GM12878 (cell line): ENCODE measurements around the gene PAK6. TPM values are rescaled to one million over a fixed set of nuclear protein-coding genes. Genes with fewer than 3 reads are reported as not detected.

Experiments used
- ATAC-seq: fragments of 200-7000 bp; cut with Tn5 transposase; 3 replicates; pipeline ENCODE4 v1.9.1; 2020; ENCODE audit warnings: mild to moderate bottlenecking, moderate library complexity
- BruUV-seq: library from RNA; stranded (reverse); fragments of 400-500 nt; replicated peaks from 2 replicates; lab custom pipeline; 2021; lab: Mats Ljungman, UMichigan
- CTCF ChIA-PET: fragments of 300-600 bp; sonication (Branson Sonifier 250); formaldehyde crosslinking; extraction: SDS; loops from one replicate; lab custom pipeline; 2021; ENCODE audit warnings: inconsistent platforms; lab: Yijun Ruan, JAX
- POLR2A ChIA-PET: fragments of 350-600 bp; formaldehyde crosslinking; extraction: SDS; loops from one replicate; lab custom pipeline; 2021; ENCODE audit warnings: inconsistent platforms; lab: Charles Lee
- RAD21 ChIA-PET: fragments of 300-600 bp; sonication (Branson Sonifier 250); formaldehyde crosslinking; loops from one replicate; lab custom pipeline; 2023; ENCODE audit warnings: antibody characterized with exemption; ENCODE audit not compliant: unreplicated experiment; lab: Charles Lee
- SMC1A ChIA-PET: fragments of 300-600 bp; sonication (Branson Sonifier 250); formaldehyde crosslinking; loops from one replicate; lab custom pipeline; 2023; ENCODE audit not compliant: unreplicated experiment, uncharacterized antibody; lab: Charles Lee
- DNase-seq: peaks from one replicate; pipeline ENCODE4 v3.0.0-alpha.2; 2011; ENCODE audit warnings: low read depth, low spot score
- FAIRE-seq: peaks from 3 replicates; lab custom pipeline; 2011; peaks lifted over from hg19 to GRCh38; lab: Jason Lieb, UNC
- H2AFZ ChIP-seq: 2 replicates; pipeline ENCODE4 v1.6.0; 2011; ENCODE audit warnings: low read depth, low read length, control low read depth; ENCODE audit not compliant: control insufficient read depth
- H3K27ac ChIP-seq: 2 replicates; pipeline ENCODE4 v1.5.1; 2011; ENCODE audit warnings: control low read depth; ENCODE audit not compliant: control insufficient read depth, insufficient read depth
- H3K27me3 ChIP-seq, 2 experiments: replicated peaks in 1 of 2; 2 replicates each; pipeline versions ENCODE4 v1.6.0 to v1.6.1; 2011; ENCODE audit warnings: low read length in 1 of 2; ENCODE audit not compliant: control insufficient read depth in 2 of 2, insufficient read depth in 2 of 2
- H3K36me3 ChIP-seq, 2 experiments: 2 replicates each; pipeline ENCODE4 v1.5.1; 2011; ENCODE audit warnings: low read length in 1 of 2; ENCODE audit not compliant: control insufficient read depth in 2 of 2, insufficient read depth in 2 of 2
- H3K4me1 ChIP-seq: 2 replicates; pipeline ENCODE4 v1.6.1; 2011; ENCODE audit warnings: mild to moderate bottlenecking, low read length, moderate library complexity, mixed read lengths; ENCODE audit not compliant: control insufficient read depth, insufficient read depth
- H3K4me2 ChIP-seq: 2 replicates; pipeline ENCODE4 v1.6.0; 2011; ENCODE audit warnings: control low read depth; ENCODE audit not compliant: control insufficient read depth, insufficient read depth
- H3K4me3 ChIP-seq: fragments of 200-600 bp; sonication (generic); 2 replicates; pipeline ENCODE4 v1.5.1; 2016
- H3K79me2 ChIP-seq: 2 replicates; pipeline ENCODE4 v1.6.0; 2011; ENCODE audit warnings: low read length; ENCODE audit not compliant: control insufficient read depth, insufficient read depth
- H3K9ac ChIP-seq: 2 replicates; pipeline ENCODE4 v1.8.0; 2011; ENCODE audit warnings: low read length, control low read depth, mixed read lengths; ENCODE audit not compliant: control insufficient read depth, insufficient read depth
- H3K9me3 ChIP-seq: replicated peaks from 3 replicates; pipeline ENCODE4 v1.5.1; 2011; ENCODE audit warnings: mild to moderate bottlenecking, low read length; ENCODE audit not compliant: control insufficient read depth, insufficient read depth
- H4K20me1 ChIP-seq: 2 replicates; pipeline ENCODE4 v1.6.0; 2011; ENCODE audit not compliant: control insufficient read depth, insufficient read depth
- BMI1 ChIP-seq: fragments of 450-650 bp; IDR thresholded peaks from 2 replicates; pipeline ENCODE4 v1.6.1; 2016; ENCODE audit warnings: mild to moderate bottlenecking, moderate library complexity, borderline replicate concordance
- GATAD2B ChIP-seq: fragments of 450-650 bp; conservative IDR thresholded peaks from 2 replicates; pipeline ENCODE4 v1.6.1; 2017; ENCODE audit warnings: low read depth, mild to moderate bottlenecking, moderate library complexity
- NR2C2 ChIP-seq: IDR thresholded peaks from 2 replicates; pipeline ENCODE4 v1.6.1; 2011; ENCODE audit warnings: borderline replicate concordance, low read depth; ENCODE audit not compliant: control insufficient read depth, insufficient read length
- POU2F2 ChIP-seq: IDR thresholded peaks from 3 replicates; pipeline ENCODE4 v1.6.1; 2011; ENCODE audit warnings: low read depth, mild to moderate bottlenecking, low read length, borderline replicate concordance
- RFX5 ChIP-seq: IDR thresholded peaks from 2 replicates; pipeline ENCODE4 v1.6.1; 2011; ENCODE audit warnings: low read depth, low read length, improper control_type of control experiment
- TARDBP ChIP-seq: IDR thresholded peaks from 2 replicates; pipeline ENCODE4 v1.6.1; 2016; ENCODE audit warnings: borderline replicate concordance
- TBL1XR1 ChIP-seq: IDR thresholded peaks from 2 replicates; pipeline ENCODE4 v1.6.1; 2012; ENCODE audit warnings: low read depth, low read length, improper control_type of control experiment
- TCF3 ChIP-seq: IDR thresholded peaks from 2 replicates; pipeline ENCODE4 v1.6.1; 2012; ENCODE audit warnings: low read depth, mild to moderate bottlenecking, low read length, borderline replicate concordance; ENCODE audit not compliant: insufficient read depth
- YBX1 ChIP-seq: fragments of 450-650 bp; IDR thresholded peaks from 2 replicates; pipeline ENCODE4 v1.6.1; 2016; ENCODE audit warnings: antibody characterized with exemption
- ZNF384 ChIP-seq: IDR thresholded peaks from 2 replicates; pipeline ENCODE4 v1.6.1; 2012; ENCODE audit warnings: low read depth, mild to moderate bottlenecking, low read length, improper control_type of control experiment, borderline replicate concordance
- WGBS: methylation state at CpG from one replicate; pipeline ENCODE4 v1.1.6; 2016; ENCODE audit warnings: low lambda C conversion rate; ENCODE audit not compliant: insufficient replicate concordance, insufficient coverage; ENCODE audit errors: missing lambda C conversion rate; 5-methylcytosine and 5-hydroxymethylcytosine counted together
- in situ Hi-C: fragments of 300-500 bp; cut with MboI; formaldehyde crosslinking; loops from 9 replicates; pipeline ENCODE4 v1.14.3; 2018; ENCODE audit warnings: mixed read lengths
- intact Hi-C: fragments of 100-400 bp; cut with micrococcal nuclease; formaldehyde crosslinking; loops from one replicate; pipeline ENCODE4 v1.14.2; 2022; ENCODE audit not compliant: unreplicated experiment
- polyA plus RNA-seq, 11 experiments: library from polyadenylated mRNA; depleted of rRNA in 4 of 11; unstranded in 6 of 11; stranded (reverse) in 5 of 11; fragments of >200 nt; fragmentation: Nextera tagmentation in 4 of 11; fragmentation: Illumina TruSeq in 1 of 11; extraction: Ambion mirVana in 4 of 11; extraction: Trizol in 1 of 11; gene quantifications; 1 replicate in 1 of 11; 2 replicates in 10 of 11; pipeline versions ENCODE4 v1.2.1 to v1.2.3, GENCODE V29; 2011 to 2016; ENCODE audit warnings: inconsistent platforms in 2 of 11, missing spikeins in 2 of 11, low read depth in 1 of 11
- total RNA-seq, 4 experiments: library from RNA; depleted of rRNA in 3 of 4; stranded (reverse); fragments of >200 nt in 3 of 4; fragmentation: Illumina TruSeq in 1 of 4; extraction: Trizol in 1 of 4; gene quantifications; 2 replicates each; pipeline versions ENCODE4 v1.2.1 to v1.2.3, GENCODE V29; 2013 to 2021
- TF ChIP-seq, protein P1 (sequence below): IDR thresholded peaks from 2 replicates; pipeline ENCODE4 v1.6.1; 2012; ENCODE audit warnings: mild to moderate bottlenecking, low read depth, low read length

Gene PAK6
- total and polyA plus RNA-seq, 10 of the 15 experiments (the other 5 are each of a cell fraction or from before 2014, with no cell fraction given): 0.07 to 0.92 (median 0.31) TPM; not detected in 2

DNA sequence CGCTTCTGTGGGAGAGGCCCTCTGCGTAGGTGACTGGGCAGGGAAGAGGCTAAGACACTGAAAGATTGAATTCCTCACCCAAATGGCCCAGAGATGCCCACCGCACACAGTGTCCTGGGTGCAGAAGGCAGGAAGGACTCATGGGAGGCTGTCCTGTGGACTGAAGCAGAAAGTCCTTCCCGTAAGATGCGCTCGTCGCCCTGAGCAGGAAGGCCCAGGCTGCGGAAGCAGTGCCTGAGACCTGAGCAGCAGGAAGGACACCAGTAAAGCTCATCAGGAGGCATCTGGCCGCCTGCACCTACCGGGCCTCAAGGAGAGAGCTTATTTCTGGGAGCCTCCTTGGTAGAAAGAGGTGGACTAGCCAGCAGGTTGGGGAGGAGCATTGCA lies 3.3 kb downstream of the PAK6 start:
- no peak overlapping the region for H3K4me2 ChIP-seq
- ChIA-PET SMC1A (no interaction called here), RAD21 (no interaction called here), CTCF (interaction anchor here (1.5 kb wide), 1 partner anchor 36 kb away, joined by 5 read pairs; no protein-coding TSS in a partner anchor), POLR2A (no interaction called here)
- in situ Hi-C loops: no loop called here
- H3K79me2 ChIP-seq: no peaks in the 10 kb centered on the region
- H3K4me1 ChIP-seq: 0 out of 2 replicates have a peak, but pooled peaks cover 4% of the 10 kb centered on the region
- H3K4me3 ChIP-seq: no peak overlapping the region
- WGBS: 81% methylated on average over 10 of the region's 10 CpGs
- FAIRE-seq (no peak), ATAC-seq (no peak), DNase-seq (no peak)
- no peak for TF ChIP-seq TBL1XR1
- TF ChIP-seq ZNF384: no peak
- TF ChIP-seq YBX1: no peak
- no peak for TF ChIP-seq BMI1
- no peak for TF ChIP-seq NR2C2
- TF ChIP-seq GATAD2B: no peak
- TF ChIP-seq, protein P1, sequence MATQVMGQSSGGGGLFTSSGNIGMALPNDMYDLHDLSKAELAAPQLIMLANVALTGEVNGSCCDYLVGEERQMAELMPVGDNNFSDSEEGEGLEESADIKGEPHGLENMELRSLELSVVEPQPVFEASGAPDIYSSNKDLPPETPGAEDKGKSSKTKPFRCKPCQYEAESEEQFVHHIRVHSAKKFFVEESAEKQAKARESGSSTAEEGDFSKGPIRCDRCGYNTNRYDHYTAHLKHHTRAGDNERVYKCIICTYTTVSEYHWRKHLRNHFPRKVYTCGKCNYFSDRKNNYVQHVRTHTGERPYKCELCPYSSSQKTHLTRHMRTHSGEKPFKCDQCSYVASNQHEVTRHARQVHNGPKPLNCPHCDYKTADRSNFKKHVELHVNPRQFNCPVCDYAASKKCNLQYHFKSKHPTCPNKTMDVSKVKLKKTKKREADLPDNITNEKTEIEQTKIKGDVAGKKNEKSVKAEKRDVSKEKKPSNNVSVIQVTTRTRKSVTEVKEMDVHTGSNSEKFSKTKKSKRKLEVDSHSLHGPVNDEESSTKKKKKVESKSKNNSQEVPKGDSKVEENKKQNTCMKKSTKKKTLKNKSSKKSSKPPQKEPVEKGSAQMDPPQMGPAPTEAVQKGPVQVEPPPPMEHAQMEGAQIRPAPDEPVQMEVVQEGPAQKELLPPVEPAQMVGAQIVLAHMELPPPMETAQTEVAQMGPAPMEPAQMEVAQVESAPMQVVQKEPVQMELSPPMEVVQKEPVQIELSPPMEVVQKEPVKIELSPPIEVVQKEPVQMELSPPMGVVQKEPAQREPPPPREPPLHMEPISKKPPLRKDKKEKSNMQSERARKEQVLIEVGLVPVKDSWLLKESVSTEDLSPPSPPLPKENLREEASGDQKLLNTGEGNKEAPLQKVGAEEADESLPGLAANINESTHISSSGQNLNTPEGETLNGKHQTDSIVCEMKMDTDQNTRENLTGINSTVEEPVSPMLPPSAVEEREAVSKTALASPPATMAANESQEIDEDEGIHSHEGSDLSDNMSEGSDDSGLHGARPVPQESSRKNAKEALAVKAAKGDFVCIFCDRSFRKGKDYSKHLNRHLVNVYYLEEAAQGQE: no peak
- TF ChIP-seq RFX5: no peak
- TF ChIP-seq TCF3: no peak
- TF ChIP-seq POU2F2: no peak
- TF ChIP-seq TARDBP: no peak
- H4K20me1 ChIP-seq: no peaks in the 10 kb centered on the region
- H3K27me3 ChIP-seq: no peaks in the 10 kb centered on the region; a peak in 1 of 4 replicates
- no peak overlapping the region for H3K27ac ChIP-seq
- no peak overlapping the region for H3K9ac ChIP-seq
- no TSS peak for BruUV-seq
- intact Hi-C loops: no loop called here
- H3K9me3 ChIP-seq: no peaks in the 10 kb centered on the region
- no peaks in the 10 kb centered on the region for H3K36me3 ChIP-seq
- no peak overlapping the region for H2AFZ ChIP-seq
